Right lobe of liver (tissue), 4 donors: ENCODE measurements around the gene ADARB1.

ENCODE experiments used
- CTCF ChIP-seq, 4 donors: fragments of 200-600 bp in 3 of 4; fragments of 450-650 bp in 1 of 4; IDR thresholded peaks; one replicate each; pipeline versions ENCODE4 v1.5.1 to v1.8.0; 2016 to 2022; ENCODE audit warnings: antibody characterized with exemption in 4 of 4, mild to moderate bottlenecking in 2 of 4
- POLR2A ChIP-seq: fragments of 450-650 bp; IDR thresholded peaks from one replicate; pipeline ENCODE4 v1.6.1; 2017; ENCODE audit warnings: antibody characterized with exemption, mild to moderate bottlenecking
- donor health status: DM: no; HTN: no; CAD: no.
- donor health status: DM: no; HTN: no; CAD: no.
- donor health status: DM: no; HTN: yes; CAD: no.

GRCh38 chr21:45034556-45035476 lies 39.6 kb upstream of the ADARB1 start:
- TF ChIP-seq CTCF (IDR thresholded peaks at IDR 0.05) (no peak), POLR2A (no peak)
